ENCODE results near the gene CACNA2D3.

Gene CACNA2D3

GRCh38 chr3:54294214-54294613, 171.9 kb downstream of the CACNA2D3 start:
- DNase-seq, result no peak

GRCh38 chr3:54296531-54296930, 174.2 kb downstream of the CACNA2D3 start:
- DNase-seq, result no peak

- DNase-seq, result no peak
These were observed 177.0 kb downstream of the CACNA2D3 start for GRCh38 chr3:54299169-54299935.

- no peak for DNase-seq
These were observed 181.4 kb downstream of the CACNA2D3 start for GRCh38 chr3:54303517-54304375.

- DNase-seq, result no peak
These were observed 182.5 kb downstream of the CACNA2D3 start for GRCh38 chr3:54304877-54305276.

GRCh38 chr3:54305409-54306099, 183.2 kb downstream of the CACNA2D3 start:
- DNase-seq, result no peak

GRCh38 chr3:54307566-54308180, 185.3 kb downstream of the CACNA2D3 start:
- no peak for DNase-seq

- no peak for DNase-seq
These were observed 187.2 kb downstream of the CACNA2D3 start for GRCh38 chr3:54309601-54310000.

- DNase-seq, result no peak
These were observed 188.9 kb downstream of the CACNA2D3 start for GRCh38 chr3:54311211-54311747.

- DNase-seq, result no peak
These were observed 190.0 kb downstream of the CACNA2D3 start for GRCh38 chr3:54312156-54312899.

GRCh38 chr3:54313418-54313817, 191.1 kb downstream of the CACNA2D3 start:
- DNase-seq, result no peak

- DNase-seq, result no peak
These were observed 199.2 kb downstream of the CACNA2D3 start for GRCh38 chr3:54321520-54321919.

GRCh38 chr3:54322354-54322753, 200.0 kb downstream of the CACNA2D3 start:
- no peak for DNase-seq

GRCh38 chr3:54324103-54324502, 201.8 kb downstream of the CACNA2D3 start:
- DNase-seq, result no peak

GRCh38 chr3:54326951-54327350, 204.6 kb downstream of the CACNA2D3 start:
- DNase-seq, result no peak

- no peak for DNase-seq
These were observed 209.0 kb downstream of the CACNA2D3 start for GRCh38 chr3:54331341-54331740.

- no peak for DNase-seq
These were observed 215.5 kb downstream of the CACNA2D3 start for GRCh38 chr3:54337846-54338245.

GRCh38 chr3:54339608-54340007, 217.3 kb downstream of the CACNA2D3 start:
- DNase-seq, result no peak

- no peak for DNase-seq
These were observed 219.5 kb downstream of the CACNA2D3 start for GRCh38 chr3:54341811-54342210.

- no peak for DNase-seq
These were observed 220.3 kb downstream of the CACNA2D3 start for GRCh38 chr3:54342676-54343075.

- no peak for DNase-seq
These were observed 221.1 kb downstream of the CACNA2D3 start for GRCh38 chr3:54343495-54343894.
